Fibroblast of mammary gland (primary cell): ENCODE results near the gene MOB3A.

Source experiments
- DNase-seq: peaks from one replicate; pipeline ENCODE4 v3.0.0-alpha.2; 2010; ENCODE audit warnings: low read depth
- H3K4me3 ChIP-seq: 2 replicates; pipeline ENCODE4 v1.5.1; 2011; ENCODE audit warnings: low read depth, mild to moderate bottlenecking, low read length, moderate library complexity; ENCODE audit not compliant: control insufficient read depth
- CTCF ChIP-seq: conservative IDR thresholded peaks from 2 replicates; pipeline ENCODE4 v1.5.1; 2011; ENCODE audit warnings: low read depth, low read length, inconsistent platforms; ENCODE audit not compliant: control insufficient read depth, insufficient read depth

MOB3A gene

GRCh38 chr19:2047449-2048103 is 48.5 kb downstream of the MOB3A start:
- no peak for TF ChIP-seq CTCF
- H3K4me3 ChIP-seq = no peak overlapping the region
- DNase-seq = peak; percentile 64

GRCh38 chr19:2047076-2047448 is 49.1 kb downstream of the MOB3A start:
- H3K4me3 ChIP-seq = no peak overlapping the region
- TF ChIP-seq CTCF = no peak
- DNase-seq = no peak

- no peak for TF ChIP-seq CTCF
- no peak overlapping the region for H3K4me3 ChIP-seq
- no peak for DNase-seq
These were observed 49.8 kb downstream of the MOB3A start for GRCh38 chr19:2046046-2046907.

GRCh38 chr19:2045501-2046045 is 50.6 kb downstream of the MOB3A start:
- no peak for DNase-seq
- H3K4me3 ChIP-seq = no peak overlapping the region

GRCh38 chr19:2044709-2045500 is 51.2 kb downstream of the MOB3A start:
- DNase-seq = no peak
- H3K4me3 ChIP-seq = no peak overlapping the region
- no peak for TF ChIP-seq CTCF

More at GRCh38 chr19:2045501-2046045, 50.6 kb downstream of the MOB3A start:
- TF ChIP-seq CTCF = no peak

DNA sequence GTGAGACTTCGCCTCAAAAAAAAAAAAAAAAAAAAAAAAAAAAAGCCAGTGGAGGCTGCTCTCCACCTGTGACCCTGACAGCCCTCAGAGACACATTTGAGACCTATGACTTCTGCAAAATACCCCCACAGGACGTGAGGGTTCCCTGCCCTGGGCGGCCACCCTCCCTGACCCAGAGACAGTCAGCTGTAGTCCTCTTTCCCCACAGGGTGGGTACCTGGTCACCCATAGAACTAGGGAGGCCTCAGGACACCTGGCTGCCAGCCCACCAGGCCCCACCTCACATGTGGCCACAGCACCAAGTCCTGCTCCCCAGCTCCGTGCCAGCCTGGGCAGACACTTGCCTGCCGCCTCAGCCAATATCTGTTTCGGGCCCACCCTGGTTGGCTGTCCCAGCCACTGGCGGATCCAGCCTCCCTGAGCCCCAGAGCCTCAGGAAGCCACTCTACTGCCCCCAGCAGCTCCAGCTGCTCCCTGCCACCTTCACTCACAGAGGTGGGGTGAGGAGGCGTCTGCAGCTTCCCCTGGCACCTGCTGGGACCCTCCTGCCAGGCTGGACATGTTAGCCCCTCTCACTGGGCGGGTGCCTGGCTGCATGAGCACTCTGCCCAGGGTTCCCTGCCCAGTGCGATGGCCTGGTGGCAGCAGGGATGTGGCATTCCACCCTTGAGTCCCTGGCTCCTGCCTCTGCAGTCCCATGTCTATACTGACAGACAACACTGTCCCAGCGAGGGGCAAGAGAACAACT is 52.0 kb downstream of the MOB3A start:
- no peak for DNase-seq
- no peak overlapping the region for H3K4me3 ChIP-seq
- no peak for TF ChIP-seq CTCF
